PC-3 (cell line): ENCODE measurements around the gene BLM.

Source experiments
- CTCF ChIP-seq: fragments of 300-600 bp; sonication (generic); conservative IDR thresholded peaks from 2 replicates; pipeline ENCODE4 v1.5.1; 2017; ENCODE audit warnings: antibody characterized with exemption, low read depth, mild to moderate bottlenecking, low read length
- EZH2 ChIP-seq: fragments of 300-600 bp; sonication (generic); IDR thresholded peaks from one replicate; pipeline ENCODE4 v1.6.1; 2017; ENCODE audit warnings: antibody characterized with exemption, mild to moderate bottlenecking, low read length; ENCODE audit not compliant: unreplicated experiment
- EZH2phosphoT487 ChIP-seq: fragments of 300-600 bp; sonication (generic); IDR thresholded peaks from 2 replicates; pipeline ENCODE4 v1.6.1; 2018; ENCODE audit warnings: mild to moderate bottlenecking, antibody characterized with exemption, low read length, borderline replicate concordance

- TF ChIP-seq CTCF (no peak), EZH2 (no peak), EZH2phosphoT487 (no peak)
Measured at GRCh38 chr15:90789462-90789861, 72.3 kb downstream of the BLM start.
